Mononuclear cell (primary cell): ENCODE measurements around the gene PSMG3. TPM values are rescaled to one million over a fixed set of nuclear protein-coding genes. Genes with fewer than 3 reads are reported as not detected.

Source experiments
- H3K27me3 ChIP-seq: 2 replicates; pipeline ENCODE4 v1.6.0; 2011; ENCODE audit warnings: low read length, control low read depth; ENCODE audit not compliant: insufficient read depth
- H3K4me1 ChIP-seq: 2 replicates; pipeline ENCODE4 v1.5.1; 2011; ENCODE audit warnings: mild to moderate bottlenecking, low read length, control low read depth; ENCODE audit not compliant: insufficient read depth
- H3K4me3 ChIP-seq: 2 replicates; pipeline ENCODE4 v1.5.1; 2011; ENCODE audit warnings: mild to moderate bottlenecking, low read length, moderate library complexity
- H3K9me3 ChIP-seq: 2 replicates; pipeline ENCODE4 v1.5.1; 2011; ENCODE audit warnings: low read depth, mild to moderate bottlenecking, control low read depth, low read length
- total RNA-seq: library from RNA; depleted of rRNA; stranded (reverse); fragments of >200 nt; gene quantifications from one replicate; pipeline ENCODE4 v1.2.3, GENCODE V29; 2012

Gene PSMG3
- total RNA-seq, 1 donor = 14.3 TPM

DNA sequence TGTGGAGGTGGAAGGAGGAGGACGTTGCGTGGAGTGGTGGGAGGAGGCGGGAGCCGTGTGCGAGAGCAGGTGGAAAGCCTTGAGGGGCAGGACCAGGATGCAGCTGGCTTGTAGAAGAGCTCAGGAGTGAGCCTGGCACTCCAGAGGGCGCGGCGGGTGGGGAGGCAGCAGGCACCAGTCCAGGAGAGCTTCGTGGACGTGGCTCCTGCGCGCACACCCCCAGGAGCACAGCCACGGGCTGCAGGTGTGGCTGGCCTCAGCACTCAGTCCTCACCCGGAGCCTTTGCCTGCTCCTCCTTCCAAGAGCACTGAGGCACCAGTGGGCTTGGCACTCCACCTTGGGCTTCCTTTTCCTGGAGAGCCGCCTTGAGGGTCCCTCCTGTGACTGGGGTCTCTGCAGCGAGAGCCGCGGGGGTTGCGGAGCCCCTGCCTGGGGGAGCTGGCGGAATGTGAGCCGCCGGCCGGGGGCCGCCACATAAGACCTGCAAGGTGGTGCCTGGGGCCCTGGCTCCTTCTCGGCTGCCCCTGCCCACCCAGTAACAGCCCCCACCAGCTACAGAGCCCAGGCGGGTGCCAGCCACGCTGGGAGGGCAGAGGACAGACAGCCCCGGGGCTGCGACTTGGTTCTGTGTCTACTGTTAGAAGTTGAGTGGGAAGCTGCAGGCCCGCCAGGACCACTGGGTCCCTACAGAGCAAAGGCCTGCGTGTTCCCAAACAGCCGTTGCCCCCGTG, 28.2 kb downstream of the PSMG3 start:
- Histone ChIP-seq H3K4me3 (no peak overlapping the region), H3K4me1 (no peaks in the 10 kb centered on the region), H3K27me3 (no peaks in the 10 kb centered on the region), H3K9me3 (no peaks in the 10 kb centered on the region)

GRCh38 chr7:1540776-1541271, 29.0 kb downstream of the PSMG3 start:
- Histone ChIP-seq H3K9me3 (no peaks in the 10 kb centered on the region), H3K4me3 (no peak overlapping the region)

DNA sequence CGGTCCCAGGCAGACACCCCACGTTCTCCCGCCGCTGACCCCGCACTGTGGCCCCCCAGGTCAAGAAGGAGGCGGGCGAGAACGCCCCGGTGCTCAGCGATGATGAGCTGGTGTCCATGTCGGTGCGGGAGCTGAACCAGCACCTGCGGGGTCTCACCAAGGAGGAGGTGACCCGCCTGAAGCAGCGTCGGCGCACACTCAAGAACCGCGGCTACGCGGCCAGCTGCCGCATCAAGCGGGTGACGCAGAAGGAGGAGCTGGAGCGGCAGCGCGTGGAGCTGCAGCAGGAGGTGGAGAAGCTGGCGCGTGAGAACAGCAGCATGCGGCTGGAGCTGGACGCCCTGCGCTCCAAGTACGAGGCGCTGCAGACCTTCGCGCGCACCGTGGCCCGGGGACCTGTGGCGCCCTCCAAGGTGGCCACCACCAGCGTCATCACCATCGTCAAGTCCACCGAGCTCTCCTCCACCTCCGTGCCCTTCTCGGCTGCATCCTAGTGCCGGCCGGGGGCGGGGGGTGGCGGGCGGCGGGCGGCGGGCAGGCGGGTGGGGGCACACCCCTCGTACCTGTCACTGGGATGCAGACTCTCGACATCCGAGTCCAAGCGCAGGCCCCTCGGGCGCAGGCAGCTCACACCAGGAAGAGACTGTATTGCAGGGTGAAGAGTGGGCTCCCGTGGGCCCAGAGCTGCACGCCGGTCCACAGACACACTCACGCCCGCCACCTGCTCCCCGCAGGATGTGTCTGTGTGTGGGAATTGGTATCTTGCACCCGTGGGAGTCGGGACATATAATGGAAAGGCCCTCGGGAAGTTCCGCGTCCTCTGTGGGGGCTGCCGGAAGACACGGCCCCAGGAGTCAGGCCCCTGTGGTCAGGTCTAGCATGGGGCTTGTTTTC, 29.7 kb downstream of the PSMG3 start:
- Histone ChIP-seq H3K27me3 (no peaks in the 10 kb centered on the region), H3K9me3 (no peaks in the 10 kb centered on the region), H3K4me3 (no peak overlapping the region), H3K4me1 (no peaks in the 10 kb centered on the region)

More at GRCh38 chr7:1540776-1541271, 29.0 kb downstream of the PSMG3 start:
- no peaks in the 10 kb centered on the region for H3K4me1 ChIP-seq
- no peaks in the 10 kb centered on the region for H3K27me3 ChIP-seq

- Histone ChIP-seq H3K9me3 (no peaks in the 10 kb centered on the region), H3K27me3 (no peaks in the 10 kb centered on the region), H3K4me1 (peaks cover 2% of the 10 kb centered on the region), H3K4me3 (no peak overlapping the region)
These were observed 30.5 kb downstream of the PSMG3 start for GRCh38 chr7:1539181-1539881.

DNA sequence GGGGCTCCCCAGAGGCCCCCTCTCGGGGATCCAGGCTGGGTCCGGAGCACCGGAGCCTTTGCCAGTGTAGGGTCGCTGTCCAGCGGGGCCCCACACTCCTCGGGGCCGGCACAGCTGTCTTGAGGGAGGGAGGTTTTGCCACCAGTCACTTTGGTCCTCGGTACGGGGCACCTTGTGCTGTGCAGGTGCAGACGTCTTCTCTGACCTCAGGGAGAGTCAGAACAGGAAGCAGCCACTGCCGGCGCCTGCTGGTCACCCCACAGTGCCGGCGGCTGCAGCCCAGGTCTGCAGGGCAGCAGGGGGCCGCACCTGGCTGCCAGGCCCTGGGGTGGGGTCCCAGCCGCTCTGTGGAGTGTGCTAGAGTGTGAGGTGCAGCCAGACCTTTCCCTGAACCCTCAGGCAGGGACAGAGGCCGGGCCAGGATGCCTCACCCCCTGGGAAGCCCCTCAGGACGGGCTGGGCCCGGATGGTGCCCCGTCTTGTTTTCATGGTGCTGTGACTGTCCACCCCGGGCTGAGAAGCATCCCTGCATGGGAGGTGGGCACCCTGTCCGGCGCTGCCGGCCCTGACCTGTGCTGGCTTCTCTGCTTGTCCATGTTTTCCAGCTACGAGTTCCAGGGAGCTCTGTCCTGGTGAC, 31.2 kb downstream of the PSMG3 start:
- Histone ChIP-seq H3K4me1 (peaks cover 9% of the 10 kb centered on the region), H3K4me3 (no peak overlapping the region), H3K27me3 (no peaks in the 10 kb centered on the region), H3K9me3 (no peaks in the 10 kb centered on the region)

- Histone ChIP-seq H3K4me1 (peaks cover 18% of the 10 kb centered on the region), H3K27me3 (no peaks in the 10 kb centered on the region), H3K4me3 (no peak overlapping the region), H3K9me3 (no peaks in the 10 kb centered on the region)
These were observed 32.1 kb downstream of the PSMG3 start for GRCh38 chr7:1537535-1538412.

GRCh38 chr7:1536743-1537534, 32.9 kb downstream of the PSMG3 start:
- Histone ChIP-seq H3K4me1 (peaks cover 26% of the 10 kb centered on the region), H3K4me3 (no peak overlapping the region)

GRCh38 chr7:1536455-1536742, 33.4 kb downstream of the PSMG3 start:
- Histone ChIP-seq H3K4me1 (peaks cover 32% of the 10 kb centered on the region), H3K27me3 (no peaks in the 10 kb centered on the region), H3K4me3 (no peak overlapping the region), H3K9me3 (no peaks in the 10 kb centered on the region)

More at GRCh38 chr7:1536743-1537534, 32.9 kb downstream of the PSMG3 start:
- no peaks in the 10 kb centered on the region for H3K9me3 ChIP-seq
- H3K27me3 ChIP-seq = no peaks in the 10 kb centered on the region

- no peaks in the 10 kb centered on the region for H3K27me3 ChIP-seq
- H3K4me1 ChIP-seq = peaks cover 34% of the 10 kb centered on the region
- no peaks in the 10 kb centered on the region for H3K9me3 ChIP-seq
- H3K4me3 ChIP-seq = no peak overlapping the region
These were observed 34.0 kb downstream of the PSMG3 start for GRCh38 chr7:1535701-1536454.

DNA sequence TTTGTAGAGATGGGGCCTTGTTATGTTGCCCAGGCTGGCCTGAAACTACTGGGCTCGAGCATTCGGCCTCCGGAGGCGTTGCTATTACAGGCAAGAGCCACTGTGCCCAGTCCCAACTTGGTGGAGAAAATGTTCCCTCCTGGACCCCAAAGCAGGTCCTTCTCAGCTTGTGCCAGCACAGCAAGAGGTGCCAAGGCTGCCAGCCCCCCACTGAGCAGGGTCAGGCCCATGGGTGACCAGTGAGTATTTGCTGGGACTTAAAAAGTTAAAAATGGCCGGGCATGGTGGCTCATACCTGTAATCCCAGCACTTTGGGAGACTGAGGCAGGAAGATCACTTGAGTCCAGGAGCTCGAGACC, 34.8 kb downstream of the PSMG3 start:
- Histone ChIP-seq H3K9me3 (no peaks in the 10 kb centered on the region), H3K4me1 (peaks cover 37% of the 10 kb centered on the region), H3K4me3 (no peak overlapping the region), H3K27me3 (no peaks in the 10 kb centered on the region)

DNA sequence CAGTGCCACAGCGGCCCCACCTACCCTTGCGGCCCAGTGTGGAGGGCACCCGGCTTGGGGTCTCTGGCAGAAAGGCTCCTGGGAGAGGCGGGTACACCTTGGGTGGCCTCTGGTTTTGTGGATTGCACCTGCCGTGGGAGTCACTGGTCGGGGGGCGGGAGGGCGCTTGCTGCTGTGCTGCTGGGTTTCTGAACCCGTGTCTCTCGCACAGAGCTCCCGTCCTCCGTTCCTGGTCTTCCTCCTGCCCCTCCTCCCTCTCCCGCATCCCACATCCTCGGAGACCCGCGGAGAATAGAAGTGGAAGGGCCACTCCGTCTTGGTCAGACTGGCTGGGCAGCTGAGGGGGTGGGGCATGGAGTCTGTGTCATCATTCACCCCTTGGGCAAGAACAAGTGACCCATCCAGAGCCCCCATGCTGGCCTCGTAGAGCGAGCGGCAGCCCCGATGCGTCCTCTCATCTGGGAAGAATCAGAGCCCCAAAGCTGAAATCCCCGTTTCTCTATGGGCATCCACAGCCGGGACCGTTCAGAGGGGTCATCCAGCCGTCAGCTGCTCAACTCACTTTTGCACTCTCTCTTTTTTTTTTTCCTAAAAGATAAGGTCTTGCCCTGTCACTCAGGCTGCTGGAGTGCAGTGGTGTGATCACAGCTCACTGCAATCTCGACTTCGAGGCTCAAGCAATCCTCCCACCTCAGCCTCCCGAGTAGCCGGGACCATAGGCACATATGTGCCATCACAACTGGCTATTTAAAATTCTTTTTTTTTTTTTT, 35.3 kb downstream of the PSMG3 start:
- peaks cover 41% of the 10 kb centered on the region for H3K4me1 ChIP-seq

DNA sequence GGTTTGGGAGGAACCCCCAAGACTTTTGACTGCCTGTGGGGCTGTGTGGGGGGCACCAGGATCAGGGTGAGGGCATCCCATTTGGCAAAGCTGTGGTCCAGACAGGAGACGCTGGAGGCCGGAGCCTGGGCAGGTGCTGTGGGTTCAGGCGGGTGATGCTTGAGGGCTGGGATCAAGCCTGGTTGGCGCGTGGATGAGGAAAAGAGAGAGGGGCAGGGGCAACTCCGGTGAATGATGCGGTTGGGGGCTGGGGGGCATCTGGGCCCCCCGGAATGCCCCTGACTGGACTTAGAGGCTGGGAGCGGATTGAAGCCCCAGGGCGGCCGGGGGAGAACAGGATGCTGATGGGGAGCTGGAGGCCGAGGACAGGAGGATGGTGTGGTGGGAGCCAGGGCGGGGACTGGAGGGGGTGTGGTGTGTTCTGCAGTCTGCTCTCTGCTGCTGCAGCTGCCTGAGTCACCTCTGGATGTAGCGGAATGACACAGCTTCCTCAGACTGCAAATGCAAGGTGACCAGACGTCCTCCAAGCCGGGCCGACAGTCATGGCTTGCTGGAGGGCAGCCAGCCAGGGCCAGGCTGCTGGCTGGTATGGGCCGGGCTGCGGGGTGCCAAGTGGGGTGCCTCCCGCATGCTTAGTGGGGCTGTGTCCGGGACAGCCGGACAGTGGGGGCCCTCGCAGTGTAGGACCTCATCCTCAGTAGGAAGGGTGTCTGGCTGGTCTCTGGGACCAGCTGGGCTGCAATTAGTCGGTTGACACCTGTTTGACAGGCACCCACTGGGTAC, 36.1 kb downstream of the PSMG3 start:
- Histone ChIP-seq H3K4me3 (no peak overlapping the region), H3K27me3 (no peaks in the 10 kb centered on the region), H3K4me1 (peaks cover 41% of the 10 kb centered on the region), H3K9me3 (no peaks in the 10 kb centered on the region)

More for the DNA sequence above, 35.3 kb downstream of the PSMG3 start:
- Histone ChIP-seq H3K27me3 (no peaks in the 10 kb centered on the region), H3K9me3 (no peaks in the 10 kb centered on the region), H3K4me3 (no peak overlapping the region)
